Brain microvascular endothelial cell (primary cell): ENCODE measurements around the gene METTL16.

Experiments
- DNase-seq: peaks from one replicate; pipeline ENCODE4 v3.0.0-alpha.2; 2020
- H3K27ac ChIP-seq: fragments of 250-450 bp; sonication (Bioruptor Pico); 2 replicates; pipeline ENCODE4 v1.5.1; 2020; ENCODE audit warnings: mild to moderate bottlenecking, moderate library complexity
- H3K27me3 ChIP-seq: fragments of 250-450 bp; sonication (Bioruptor Pico); replicated peaks from 2 replicates; pipeline ENCODE4 v1.5.1; 2020; ENCODE audit warnings: mild to moderate bottlenecking
- H3K36me3 ChIP-seq: fragments of 250-450 bp; sonication (Bioruptor Pico); replicated peaks from 2 replicates; pipeline ENCODE4 v1.5.1; 2020; ENCODE audit warnings: mild to moderate bottlenecking
- H3K4me3 ChIP-seq: 2 replicates; pipeline ENCODE4 v1.5.1; 2011; ENCODE audit warnings: low read depth, mild to moderate bottlenecking, control low read depth, low read length, moderate library complexity
- CTCF ChIP-seq: IDR thresholded peaks from 2 replicates; pipeline ENCODE4 v1.5.1; 2011; ENCODE audit warnings: low read depth, mild to moderate bottlenecking, moderate library complexity, low read length, control low read depth, inconsistent platforms; ENCODE audit errors: missing control alignments
- in situ Hi-C: cut with HindIII; loops from 2 replicates; pipeline ENCODE4 v1.10.0; 2017; ENCODE audit warnings: low sequenced_read_pairs, low pct_ligation_motif_present

The METTL16 gene

GRCh38 chr17:2380950-2381649 is 130.6 kb downstream of the METTL16 start:
- no peak for DNase-seq
- TF ChIP-seq CTCF: no peak
- no peak overlapping the region for H3K4me3 ChIP-seq
- H3K36me3 ChIP-seq: peaks cover 9% of the 10 kb centered on the region
- H3K27me3 ChIP-seq: no peaks in the 10 kb centered on the region
- H3K27ac ChIP-seq: no peak overlapping the region
- in situ Hi-C loops: no loop called here

- in situ Hi-C loops: no loop called here
- TF ChIP-seq CTCF: no peak
- no peak for DNase-seq
- peaks cover 8% of the 10 kb centered on the region for H3K36me3 ChIP-seq
- no peaks in the 10 kb centered on the region for H3K27me3 ChIP-seq
- H3K27ac ChIP-seq: no peak overlapping the region
- no peak overlapping the region for H3K4me3 ChIP-seq
These were observed 131.3 kb downstream of the METTL16 start for GRCh38 chr17:2380226-2380922.

DNA sequence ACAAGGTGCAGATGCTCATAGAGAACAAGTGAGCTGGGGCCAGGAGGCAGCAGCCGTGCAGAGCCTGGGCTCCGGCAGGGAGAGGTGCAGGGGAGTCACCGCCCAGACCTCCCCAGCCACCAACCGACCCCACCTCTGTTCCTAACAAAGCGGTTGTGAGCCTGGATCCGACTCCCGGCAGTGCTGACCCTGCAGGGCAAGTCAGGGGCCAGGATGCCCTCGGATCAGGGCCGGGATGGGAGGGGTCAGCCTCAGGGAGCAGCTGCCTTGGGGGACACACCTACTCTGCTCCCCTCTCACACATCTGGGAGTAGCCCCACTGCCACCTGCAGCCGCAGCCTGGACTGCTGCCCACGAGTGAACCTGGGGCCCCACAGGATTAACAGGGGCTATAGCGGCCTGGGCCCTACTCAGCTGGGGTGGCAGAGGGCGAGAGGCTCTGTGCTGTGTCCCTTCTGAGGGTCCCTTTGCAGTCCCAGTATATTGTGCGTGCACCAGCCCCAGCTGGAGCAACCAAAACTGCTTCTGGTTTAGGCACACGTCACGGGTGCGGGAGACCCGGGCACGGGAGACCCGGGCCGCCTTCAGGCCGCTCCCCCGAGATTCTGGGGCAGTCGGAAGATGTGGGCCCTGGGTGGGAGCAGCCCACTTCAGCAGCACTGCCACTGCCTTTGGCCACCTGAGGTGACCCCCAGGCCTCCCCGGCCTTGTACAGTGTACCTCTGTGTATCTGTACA is 132.0 kb downstream of the METTL16 start:
- H3K36me3 ChIP-seq: peaks cover 8% of the 10 kb centered on the region
- H3K4me3 ChIP-seq: no peak overlapping the region
- DNase-seq: no peak
- H3K27ac ChIP-seq: no peak overlapping the region
- TF ChIP-seq CTCF: no peak
- H3K27me3 ChIP-seq: no peaks in the 10 kb centered on the region
- in situ Hi-C loops: no loop called here

DNA sequence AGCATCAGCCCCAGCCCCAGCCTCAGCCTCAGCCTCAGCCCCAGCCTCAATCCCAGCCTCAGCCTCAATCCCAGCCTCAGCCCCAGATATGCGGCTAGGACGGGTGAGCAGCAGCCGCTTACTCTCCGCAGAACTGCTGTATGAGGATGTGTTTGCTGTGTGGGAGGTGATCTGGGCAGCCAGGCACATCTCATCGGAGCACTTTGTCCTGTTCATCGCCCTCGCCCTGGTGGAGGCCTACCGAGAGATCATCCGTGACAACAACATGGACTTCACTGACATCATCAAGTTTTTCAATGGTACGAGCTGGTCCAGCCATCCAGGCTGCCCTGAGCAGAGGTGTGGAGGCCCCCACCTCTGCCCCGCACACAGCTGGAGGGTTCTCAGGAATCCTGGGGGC is 132.8 kb downstream of the METTL16 start:
- DNase-seq: no peak
- TF ChIP-seq CTCF: no peak
- Histone ChIP-seq H3K27me3 (no peaks in the 10 kb centered on the region), H3K36me3 (peaks cover 8% of the 10 kb centered on the region), H3K27ac (no peak overlapping the region), H3K4me3 (no peak overlapping the region)
- in situ Hi-C loops: no loop called here

GRCh38 chr17:2377659-2378058 is 134.0 kb downstream of the METTL16 start:
- H3K36me3 ChIP-seq: peaks cover 11% of the 10 kb centered on the region
- H3K27me3 ChIP-seq: no peaks in the 10 kb centered on the region
- no peak for TF ChIP-seq CTCF
- no peak for DNase-seq
- in situ Hi-C loops: no loop called here
- H3K4me3 ChIP-seq: no peak overlapping the region
- no peak overlapping the region for H3K27ac ChIP-seq
